ENCODE data around the gene TMEM97. TPM values are rescaled to one million over a fixed set of nuclear protein-coding genes. Genes with fewer than 3 reads are reported as not detected.
A peak's percentile ranks its signal among the peaks of the same experiment; 100 is the strongest.

Gene TMEM97
- polyA plus RNA-seq, 1 experiment: 12.5 TPM

DNA sequence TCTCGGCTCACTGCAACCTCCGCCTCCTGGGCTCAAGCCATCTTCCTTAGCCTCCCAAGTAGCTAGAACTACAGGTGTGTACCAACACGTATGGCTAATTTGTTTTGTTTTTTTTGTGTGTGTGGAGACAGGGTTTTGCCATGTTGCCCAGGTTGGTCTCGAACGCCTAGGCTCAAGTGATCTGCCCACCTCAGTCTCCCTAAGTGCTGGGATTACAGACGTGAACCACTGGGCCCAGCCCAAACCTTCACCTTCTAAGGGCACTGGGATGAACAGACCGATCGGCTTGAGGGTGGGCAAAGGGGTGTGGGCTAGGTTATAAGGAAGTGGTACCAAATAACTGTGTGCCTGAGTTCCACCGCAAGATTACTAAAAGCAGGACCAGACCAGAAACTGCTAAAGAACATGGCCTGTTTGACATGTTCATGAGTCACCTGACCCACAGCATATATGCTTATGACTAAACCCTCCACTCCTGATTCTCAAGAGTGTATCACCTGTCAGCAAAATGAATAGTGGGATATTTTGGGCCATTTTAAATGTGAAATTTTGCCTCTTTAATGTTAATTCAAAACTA is 8.1 kb downstream of the TMEM97 start:
- POLR2A ChIA-PET: no interaction called here
- CTCF ChIA-PET: no interaction called here
- H3K4me3 ChIP-seq (ENCODE audit: low read depth, low read length): no peak overlapping the region
- DNase-seq (ENCODE audit: low read depth): no peak
- peaks cover 24% of the 10 kb centered on the region for H3K36me3 ChIP-seq (ENCODE audit: control insufficient read depth, insufficient read depth, low read length)
- TF ChIP-seq, protein P1, sequence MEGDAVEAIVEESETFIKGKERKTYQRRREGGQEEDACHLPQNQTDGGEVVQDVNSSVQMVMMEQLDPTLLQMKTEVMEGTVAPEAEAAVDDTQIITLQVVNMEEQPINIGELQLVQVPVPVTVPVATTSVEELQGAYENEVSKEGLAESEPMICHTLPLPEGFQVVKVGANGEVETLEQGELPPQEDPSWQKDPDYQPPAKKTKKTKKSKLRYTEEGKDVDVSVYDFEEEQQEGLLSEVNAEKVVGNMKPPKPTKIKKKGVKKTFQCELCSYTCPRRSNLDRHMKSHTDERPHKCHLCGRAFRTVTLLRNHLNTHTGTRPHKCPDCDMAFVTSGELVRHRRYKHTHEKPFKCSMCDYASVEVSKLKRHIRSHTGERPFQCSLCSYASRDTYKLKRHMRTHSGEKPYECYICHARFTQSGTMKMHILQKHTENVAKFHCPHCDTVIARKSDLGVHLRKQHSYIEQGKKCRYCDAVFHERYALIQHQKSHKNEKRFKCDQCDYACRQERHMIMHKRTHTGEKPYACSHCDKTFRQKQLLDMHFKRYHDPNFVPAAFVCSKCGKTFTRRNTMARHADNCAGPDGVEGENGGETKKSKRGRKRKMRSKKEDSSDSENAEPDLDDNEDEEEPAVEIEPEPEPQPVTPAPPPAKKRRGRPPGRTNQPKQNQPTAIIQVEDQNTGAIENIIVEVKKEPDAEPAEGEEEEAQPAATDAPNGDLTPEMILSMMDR (IDR thresholded peaks at IDR 0.05; ENCODE audit: insufficient read depth, low read depth, low read length): no peak
- no peaks in the 10 kb centered on the region for H3K27me3 ChIP-seq (ENCODE audit: control insufficient read depth, insufficient read depth, low read length)

DNA sequence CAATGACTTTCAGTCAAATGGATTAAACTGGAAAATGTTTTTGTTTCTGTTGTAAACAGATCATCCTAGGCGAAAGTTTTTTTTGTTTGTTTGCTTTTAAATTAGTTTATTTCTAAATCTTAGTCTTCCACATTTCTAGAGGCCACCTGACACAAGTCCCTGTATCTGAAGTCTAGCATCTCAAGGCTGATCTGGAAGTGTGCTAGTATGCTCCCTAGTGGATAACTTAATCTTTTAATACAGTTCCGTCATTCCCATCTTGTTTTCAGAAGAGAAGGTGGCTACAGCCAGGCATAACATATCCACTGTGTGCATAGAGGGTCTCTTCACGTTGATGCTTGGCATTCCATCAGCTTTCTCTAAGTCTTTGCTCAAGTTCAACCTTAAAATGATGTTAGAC is 8.7 kb downstream of the TMEM97 start:
- DNase-seq (ENCODE audit: low read depth): no peak
- Histone ChIP-seq H3K4me3 (ENCODE audit: low read depth, low read length) (no peak overlapping the region), H3K36me3 (ENCODE audit: control insufficient read depth, insufficient read depth, low read length) (peaks cover 24% of the 10 kb centered on the region), H3K27me3 (ENCODE audit: control insufficient read depth, insufficient read depth, low read length) (no peaks in the 10 kb centered on the region)
- CTCF ChIA-PET: interaction anchor here (0.7 kb wide), 1 partner anchor 8 kb away, joined by 4 read pairs; the partner anchor contains the start of gene TMEM97
- POLR2A ChIA-PET: no interaction called here
- TF ChIP-seq, protein P1 (IDR thresholded peaks at IDR 0.05; ENCODE audit: insufficient read depth, low read depth, low read length): peak; percentile 13; the same call in 1 of the 2 replicates

DNA sequence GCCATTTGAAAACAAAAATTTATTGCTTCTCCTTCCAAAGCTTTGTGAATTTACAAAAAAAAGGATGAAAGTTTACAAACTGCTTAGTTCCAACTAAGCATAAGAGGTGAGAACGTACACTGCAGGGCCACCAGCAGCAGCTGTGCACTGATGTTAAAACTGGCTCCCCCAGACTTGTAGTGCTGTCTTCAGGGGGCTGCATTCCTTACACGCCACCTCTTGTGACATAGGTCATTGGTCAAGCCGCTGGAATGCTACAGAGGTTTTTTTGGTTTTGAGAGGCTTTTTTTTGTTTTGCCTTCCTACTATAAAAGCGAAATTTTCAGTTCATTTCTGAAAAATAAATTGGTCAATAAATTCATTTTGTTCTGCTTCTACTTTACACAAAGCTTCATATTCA is 9.3 kb downstream of the TMEM97 start:
- POLR2A ChIA-PET: no interaction called here
- Histone ChIP-seq H3K36me3 (ENCODE audit: control insufficient read depth, insufficient read depth, low read length) (peaks cover 24% of the 10 kb centered on the region), H3K27me3 (ENCODE audit: control insufficient read depth, insufficient read depth, low read length) (no peaks in the 10 kb centered on the region), H3K4me3 (ENCODE audit: low read depth, low read length) (no peak overlapping the region)
- TF ChIP-seq, protein P1 (IDR thresholded peaks at IDR 0.05; ENCODE audit: insufficient read depth, low read depth, low read length): no peak
- DNase-seq (ENCODE audit: low read depth): no peak
- CTCF ChIA-PET: interaction anchor here (0.6 to 0.7 kb wide), 2 partner anchors 9 to 96 kb away, joined by 3 to 4 read pairs; partner anchors contain the start of gene TMEM97

DNA sequence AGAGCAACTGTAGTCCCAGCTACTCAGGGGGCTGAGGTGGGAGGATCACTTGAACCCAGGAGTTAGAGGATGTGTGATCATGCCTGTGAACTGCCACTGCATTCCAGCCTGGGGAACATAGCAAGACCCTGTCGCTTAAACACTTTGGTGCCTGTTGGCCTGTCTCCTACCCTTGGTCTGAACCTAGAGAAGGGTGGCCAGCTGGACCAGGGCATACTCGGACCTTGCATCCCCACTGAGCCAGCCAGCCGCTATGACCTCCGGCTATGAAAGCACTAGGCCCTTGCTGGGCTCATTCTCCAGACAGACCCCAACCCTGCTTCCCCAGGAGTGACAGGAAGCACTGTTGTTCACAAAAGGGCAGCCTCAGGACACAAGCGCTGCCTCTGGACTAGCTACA is 11.7 kb downstream of the TMEM97 start:
- no peaks in the 10 kb centered on the region for H3K27me3 ChIP-seq (ENCODE audit: control insufficient read depth, insufficient read depth, low read length)
- peaks cover 24% of the 10 kb centered on the region for H3K36me3 ChIP-seq (ENCODE audit: control insufficient read depth, insufficient read depth, low read length)
- DNase-seq (ENCODE audit: low read depth): no peak
- POLR2A ChIA-PET: no interaction called here
- no peak overlapping the region for H3K4me3 ChIP-seq (ENCODE audit: low read depth, low read length)
- CTCF ChIA-PET: no interaction called here
- TF ChIP-seq, protein P1 (IDR thresholded peaks at IDR 0.05; ENCODE audit: insufficient read depth, low read depth, low read length): no peak

DNA sequence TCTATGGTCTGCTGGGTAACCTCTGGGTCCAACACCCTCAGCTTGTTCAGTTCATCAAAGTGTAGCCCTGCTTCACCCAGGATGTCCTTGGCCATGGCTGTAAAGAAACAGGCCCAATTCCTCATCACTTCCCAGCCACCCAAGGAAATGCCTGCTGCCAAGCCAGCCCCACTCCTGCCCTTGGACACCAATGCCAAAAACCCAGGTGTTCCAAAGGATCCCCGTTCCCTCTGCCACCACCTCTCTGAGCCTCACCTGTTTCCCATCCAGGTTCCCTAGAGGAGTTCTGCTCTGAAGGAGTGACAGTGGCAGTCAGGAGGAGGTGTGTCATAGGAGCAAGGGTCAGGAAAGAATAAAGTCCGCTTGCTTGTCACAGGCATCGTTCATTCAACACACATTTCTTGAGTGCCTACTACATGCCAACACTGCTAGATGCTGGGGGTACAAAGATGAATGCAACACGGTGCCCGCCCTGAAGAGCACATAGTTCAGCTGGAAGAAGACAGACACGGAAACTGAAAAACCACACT is 13.0 kb downstream of the TMEM97 start:
- TF ChIP-seq, protein P1 (IDR thresholded peaks at IDR 0.05; ENCODE audit: insufficient read depth, low read depth, low read length): no peak
- H3K4me3 ChIP-seq (ENCODE audit: low read depth, low read length): no peak overlapping the region
- ChIA-PET POLR2A (no interaction called here), CTCF (no interaction called here)
- no peak for DNase-seq (ENCODE audit: low read depth)
- peaks cover 23% of the 10 kb centered on the region for H3K36me3 ChIP-seq (ENCODE audit: control insufficient read depth, insufficient read depth, low read length)
- no peaks in the 10 kb centered on the region for H3K27me3 ChIP-seq (ENCODE audit: control insufficient read depth, insufficient read depth, low read length)

Measured in BJ (cell line).